ENCODE data around the gene ATP5F1B. TPM values are rescaled to one million over a fixed set of nuclear protein-coding genes. Genes with fewer than 3 reads are reported as not detected.
A peak's percentile ranks its signal among the peaks of the same experiment; 100 is the strongest.
"Not testable (repeated sequence)": the region's sequence is repeated elsewhere in the genome, so short reads cannot be mapped to it uniquely, and the experiment has no call there.

Gene ATP5F1B
- 765 and 888 TPM in 2 replicates for total RNA-seq (2014; rRNA removed; shearing (Covaris generic))

GRCh38 chr12:56645717-56646446, at the start of gene ATP5F1B:
Gene ATP5F1B (minus strand): TSS chr12:56645984. CDS start chr12:56645963, 21 bp downstream.
- peak; percentile 100 for DNase-seq (ENCODE audit: low spot score)

- DNase-seq (ENCODE audit: low spot score): no peak
These were observed 48.4 kb upstream of the ATP5F1B start for GRCh38 chr12:56694161-56694560.

GRCh38 chr12:56688846-56689109, 43.0 kb upstream of the ATP5F1B start:
- no peak for DNase-seq (ENCODE audit: low spot score)

GRCh38 chr12:56688129-56688845, 42.5 kb upstream of the ATP5F1B start, which contains the start of gene PTGES3:
Gene PTGES3 (minus strand): TSS chr12:56688284. CDS start chr12:56687999, 285 bp downstream.
- peak; percentile 97 for DNase-seq (ENCODE audit: low spot score)

GRCh38 chr12:56687223-56688128, 41.7 kb upstream of the ATP5F1B start:
- peak; percentile 14 for DNase-seq (ENCODE audit: low spot score)

- DNase-seq (ENCODE audit: low spot score): no peak
These were observed 39.1 kb upstream of the ATP5F1B start for GRCh38 chr12:56684745-56685359.

- no peak for DNase-seq (ENCODE audit: low spot score)
These were observed 36.5 kb upstream of the ATP5F1B start for GRCh38 chr12:56682323-56682722.

GRCh38 chr12:56679883-56680575, 34.2 kb upstream of the ATP5F1B start:
- DNase-seq (ENCODE audit: low spot score): no peak

GRCh38 chr12:56678852-56679251, 33.1 kb upstream of the ATP5F1B start:
- no peak for DNase-seq (ENCODE audit: low spot score)

- DNase-seq (ENCODE audit: low spot score): no peak
These were observed 31.9 kb upstream of the ATP5F1B start for GRCh38 chr12:56677680-56678079.

- no peak for DNase-seq (ENCODE audit: low spot score)
These were observed 31.2 kb upstream of the ATP5F1B start for GRCh38 chr12:56676851-56677580.

GRCh38 chr12:56671608-56672007, 25.8 kb upstream of the ATP5F1B start:
- no peak for DNase-seq (ENCODE audit: low spot score)

- DNase-seq (ENCODE audit: low spot score): no peak
These were observed 25.1 kb upstream of the ATP5F1B start for GRCh38 chr12:56670836-56671235.

- DNase-seq (ENCODE audit: low spot score): no peak
These were observed 22.3 kb upstream of the ATP5F1B start for GRCh38 chr12:56668197-56668457.

- no peak for DNase-seq (ENCODE audit: low spot score)
These were observed 16.3 kb upstream of the ATP5F1B start for GRCh38 chr12:56661979-56662638.

- no peak for DNase-seq (ENCODE audit: low spot score)
These were observed 15.8 kb upstream of the ATP5F1B start for GRCh38 chr12:56661560-56661959.

GRCh38 chr12:56658921-56659320, 13.1 kb upstream of the ATP5F1B start:
- DNase-seq (ENCODE audit: low spot score): no peak

- DNase-seq (ENCODE audit: low spot score): no peak
These were observed 11.9 kb upstream of the ATP5F1B start for GRCh38 chr12:56657416-56658379.

GRCh38 chr12:56653781-56654180, 8.0 kb upstream of the ATP5F1B start:
- not testable (repeated sequence) for DNase-seq (ENCODE audit: low spot score)
